Head of caudate nucleus (tissue), 42 donors: ENCODE results near the gene EPS15.

Source experiments
- DNase-seq, 42 donors: peaks; one replicate each; pipeline versions ENCODE4 v3.0.0 to v3.0.0-alpha.2; 2020 to 2021; ENCODE audit warnings: mixed read lengths in 7 of 42
- intact Hi-C: fragments of 100-400 bp; cut with DNase I; formaldehyde crosslinking; loops from one replicate; pipeline ENCODE4 v1.15.0; 2022

Gene EPS15

DNA sequence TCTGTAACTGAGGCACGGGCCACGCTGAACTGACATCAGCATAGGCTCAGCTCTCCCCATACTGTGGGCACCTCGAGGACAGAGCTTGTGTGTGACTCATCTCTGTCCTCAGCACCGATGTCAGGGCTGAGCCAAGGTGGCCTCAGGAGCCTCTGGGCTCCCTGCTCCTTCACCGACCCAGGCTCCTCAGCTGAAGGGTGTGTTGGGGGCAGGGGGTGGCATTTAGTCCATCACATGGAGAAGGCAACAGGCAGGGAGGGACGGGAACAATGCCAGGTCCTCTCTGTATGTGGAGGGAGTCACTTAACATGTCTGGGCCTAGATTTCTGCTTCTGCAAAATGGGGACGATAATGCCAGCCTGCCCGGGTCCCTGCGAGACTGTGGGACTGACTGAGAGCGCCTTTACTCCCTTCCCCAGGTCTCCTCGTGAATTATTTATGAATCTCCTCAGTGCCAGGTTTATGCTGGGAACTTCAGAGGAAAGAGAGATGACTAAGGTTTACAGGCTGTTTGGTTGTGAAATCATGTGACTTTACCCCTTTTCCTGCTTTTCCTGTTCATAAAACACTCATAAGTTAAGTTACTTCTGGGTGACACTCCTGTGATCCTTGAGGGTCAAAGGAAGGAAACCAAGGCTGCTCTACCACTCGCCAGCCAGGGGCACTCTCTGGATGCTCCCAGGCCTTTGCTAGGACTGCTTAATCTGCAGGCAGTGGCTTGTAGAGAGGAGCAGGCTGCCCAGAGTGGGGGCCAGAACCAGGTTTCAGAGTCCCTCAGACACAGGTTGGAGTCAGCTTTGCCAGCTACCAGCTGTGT lies 204.9 kb downstream of the EPS15 start:
- intact Hi-C loops: no loop called here
- DNase-seq: no peak

DNA sequence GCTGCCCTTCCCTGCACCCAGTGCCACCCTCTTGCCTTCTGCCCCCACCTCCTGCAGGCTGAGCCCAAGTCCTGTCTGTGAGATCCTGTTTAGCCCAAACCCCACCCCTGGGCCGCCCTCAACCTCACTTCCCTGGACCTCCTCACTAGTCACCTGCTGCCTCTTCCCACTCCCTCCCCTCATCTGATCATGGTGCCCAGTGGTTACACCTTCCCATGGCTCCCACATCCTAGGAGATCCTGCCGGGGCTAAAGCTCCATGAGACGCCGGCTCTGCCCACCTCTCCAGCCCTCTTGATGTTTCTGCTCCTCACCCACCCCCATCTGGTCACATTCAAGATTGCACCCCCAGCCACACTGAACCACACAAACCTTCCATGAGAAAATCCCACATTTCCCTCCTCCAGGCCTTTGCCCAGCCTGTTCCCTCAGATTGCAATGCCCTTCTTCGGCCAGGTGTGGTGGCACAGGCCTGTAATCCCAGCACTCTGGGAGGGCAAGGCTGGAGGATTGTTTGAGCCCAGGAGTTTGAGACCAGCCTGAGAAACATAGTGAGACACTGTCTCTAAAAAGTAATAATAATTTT lies 205.7 kb downstream of the EPS15 start:
- DNase-seq: no peak
- intact Hi-C loops: no loop called here

DNA sequence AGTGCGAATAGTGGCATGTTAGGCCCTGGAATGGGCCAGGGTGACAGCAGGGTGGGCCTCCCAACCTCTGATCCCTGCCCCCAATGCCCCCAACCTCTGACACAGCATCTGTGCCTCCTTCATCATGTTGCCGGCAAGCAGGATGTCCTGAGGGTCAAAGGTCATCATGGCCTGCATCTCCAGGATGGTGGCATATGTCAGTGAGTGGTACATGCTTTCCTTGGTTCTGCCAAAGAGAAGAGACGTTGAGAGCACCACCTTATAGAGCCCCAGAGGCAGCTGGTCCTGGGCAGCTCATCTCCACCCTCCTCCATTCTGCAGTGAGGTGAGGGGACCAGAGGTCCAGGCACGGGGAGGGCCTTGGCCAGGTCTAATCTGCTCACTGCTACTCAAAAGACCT lies 206.3 kb downstream of the EPS15 start:
- intact Hi-C loops: no loop called here

DNA sequence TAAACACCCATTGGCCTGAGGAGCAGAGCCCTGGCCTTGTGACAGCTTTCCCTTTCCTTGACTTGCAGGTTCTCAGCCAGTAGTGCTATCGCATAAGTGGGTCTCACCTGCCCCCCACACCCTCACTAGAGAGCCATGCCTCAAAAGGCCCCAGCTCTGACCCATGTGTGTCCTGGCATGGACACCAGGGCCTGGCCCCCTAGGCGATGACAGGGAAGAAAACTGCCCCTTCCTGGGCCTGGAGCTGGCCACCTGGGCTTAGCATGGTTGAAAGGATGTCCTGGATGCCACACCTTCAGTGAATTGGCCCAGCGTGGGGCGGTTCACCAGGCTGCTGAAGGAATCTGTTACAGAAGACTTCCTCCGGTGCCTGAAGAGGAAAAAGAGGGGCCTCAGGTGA lies 207.2 kb downstream of the EPS15 start:
- no peak for DNase-seq
- intact Hi-C loops: no loop called here

More for the DNA sequence above, 206.3 kb downstream of the EPS15 start:
- no peak for DNase-seq

DNA sequence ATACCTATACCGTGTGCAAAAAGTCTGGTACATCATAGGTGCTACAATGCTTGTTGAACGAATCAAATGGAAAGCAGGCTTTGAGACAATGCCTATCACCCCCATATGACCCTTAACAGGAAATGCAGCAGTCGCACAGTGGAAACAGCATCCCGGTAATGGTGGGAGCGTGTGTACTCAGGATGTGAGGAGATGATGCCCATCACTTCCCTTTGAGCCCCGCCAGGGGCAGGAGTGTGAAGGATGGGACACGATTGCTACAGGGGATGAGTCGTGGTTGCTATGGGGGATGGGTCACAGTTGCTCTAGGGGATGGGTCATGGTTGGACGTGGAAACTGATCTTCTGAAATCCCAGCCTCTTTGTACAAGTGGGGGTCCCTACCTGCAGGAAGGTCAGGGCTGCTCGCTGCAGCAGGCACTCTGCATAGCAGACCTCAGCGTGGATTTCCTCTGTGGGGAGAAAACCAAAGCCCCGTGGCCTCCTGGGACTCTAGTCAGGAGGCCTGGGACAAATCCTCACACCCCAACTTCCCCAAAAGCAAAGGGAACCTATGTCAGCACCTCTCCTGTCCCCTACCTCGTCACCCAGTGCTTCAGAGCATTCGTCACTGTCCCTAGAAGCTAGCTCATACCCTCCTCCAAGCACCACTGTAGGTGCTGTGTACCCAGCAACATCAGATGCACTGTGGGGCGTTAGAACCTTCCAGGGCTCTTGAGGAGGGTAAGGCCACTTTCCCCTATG lies 208.0 kb downstream of the EPS15 start:
- intact Hi-C loops: no loop called here
- no peak for DNase-seq

DNA sequence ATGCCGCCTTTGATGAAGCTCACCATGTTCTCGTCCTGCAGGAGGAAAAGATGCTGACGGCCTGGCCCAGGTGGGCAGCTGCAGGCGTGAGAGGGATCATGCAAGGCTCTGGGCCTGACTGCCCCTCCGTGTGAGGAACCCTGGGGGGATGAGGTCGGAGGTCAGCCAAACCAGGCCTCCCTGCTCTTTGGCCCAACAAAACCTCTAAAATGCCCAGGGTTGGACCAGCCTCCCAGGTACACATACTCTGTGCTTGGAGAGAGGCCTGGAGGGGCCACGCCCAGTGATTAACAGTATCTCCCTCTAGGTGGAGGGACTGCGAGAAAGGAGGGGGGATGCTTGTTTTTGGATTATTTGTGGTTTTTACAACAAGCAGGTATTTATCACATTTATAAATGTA lies 209.8 kb downstream of the EPS15 start:
- intact Hi-C loops: no loop called here
- DNase-seq: no peak

DNA sequence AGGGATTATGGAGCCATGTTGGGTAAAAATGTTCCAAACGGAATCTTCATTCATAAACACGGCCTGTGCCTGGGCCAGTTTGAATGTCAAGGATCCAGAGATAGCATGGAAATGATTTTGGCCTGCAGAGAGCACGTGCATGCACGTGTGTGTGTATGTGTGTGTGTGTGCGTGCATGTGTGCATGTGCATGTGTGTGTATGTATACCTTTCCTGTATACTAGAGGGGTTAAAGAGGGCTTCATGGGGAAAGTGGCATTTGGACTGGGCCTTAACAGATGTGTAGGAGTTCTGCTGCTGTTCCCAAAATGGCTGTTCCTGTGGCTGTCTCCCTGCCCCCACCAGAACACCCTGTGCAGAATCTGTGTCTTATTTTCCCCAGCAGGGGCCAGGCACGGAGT lies 210.4 kb downstream of the EPS15 start:
- intact Hi-C loops: no loop called here
- no peak for DNase-seq

DNA sequence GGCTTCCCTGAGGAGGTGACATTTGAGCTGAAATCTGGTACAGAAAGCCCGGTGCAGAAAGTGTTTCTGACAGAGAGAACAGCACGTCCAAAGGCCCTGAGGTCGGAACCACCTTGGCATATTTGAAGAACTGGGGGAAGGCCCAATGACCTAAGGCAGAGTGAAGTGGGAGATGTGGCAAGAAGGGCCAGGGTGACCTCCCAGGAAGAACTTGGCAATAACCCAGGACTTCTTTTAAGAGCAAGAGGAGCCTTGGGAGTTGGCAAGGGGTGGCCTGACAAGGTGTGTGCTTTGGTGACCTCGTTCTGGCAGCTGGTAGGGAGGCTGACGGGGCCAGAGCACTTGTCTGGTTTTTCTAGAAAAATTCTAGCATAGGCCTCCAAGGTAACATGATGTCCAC lies 212.1 kb downstream of the EPS15 start:
- no peak for DNase-seq
- intact Hi-C loops: no loop called here

DNA sequence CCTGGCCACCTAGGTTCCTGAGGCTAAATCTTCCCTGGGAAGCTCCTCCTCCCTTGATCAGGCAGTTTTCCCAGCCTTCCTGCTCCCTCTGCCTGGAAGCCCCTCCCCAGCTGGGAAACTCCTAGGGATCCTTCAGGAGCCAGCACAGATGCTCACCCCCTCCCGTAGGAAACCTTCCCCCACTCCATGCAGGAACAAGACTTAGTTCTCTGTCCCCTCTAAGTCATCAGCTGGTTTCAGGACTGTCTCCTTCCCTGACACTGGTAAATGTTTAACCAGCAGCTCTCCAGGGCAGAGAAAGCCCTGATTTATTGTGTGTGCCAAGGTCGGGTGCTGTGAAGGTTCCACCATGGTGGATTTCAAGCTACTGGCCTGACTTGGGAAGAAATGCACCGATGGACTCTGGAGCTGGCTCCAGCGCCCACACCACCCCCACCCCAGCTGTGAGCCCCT lies 213.7 kb downstream of the EPS15 start:
- no peak for DNase-seq
- intact Hi-C loops: no loop called here

DNA sequence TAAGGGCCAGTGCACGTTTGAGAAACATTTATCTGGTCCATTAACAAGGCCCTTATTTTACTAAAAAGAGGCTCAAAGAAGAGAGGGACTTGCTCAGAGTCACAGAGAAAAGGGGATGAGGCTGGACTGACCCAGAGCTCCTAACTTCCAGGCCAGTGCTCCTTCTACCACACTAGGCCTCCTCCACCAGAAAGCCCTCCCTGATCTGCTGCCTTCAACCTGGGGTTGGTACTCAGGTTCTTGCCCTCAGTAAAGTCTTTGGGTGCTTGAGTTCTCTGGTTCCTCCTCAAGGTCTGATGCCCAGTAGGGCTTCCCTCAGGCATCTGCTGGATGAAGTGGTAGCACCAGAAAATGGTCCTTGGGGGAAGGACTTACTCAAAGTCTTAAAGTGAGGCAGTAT lies 214.7 kb downstream of the EPS15 start:
- no peak for DNase-seq
- intact Hi-C loops: no loop called here
